Measurements from ENCODE around the gene PTPRN2. TPM values are rescaled to one million over a fixed set of nuclear protein-coding genes. Genes with fewer than 3 reads are reported as not detected.
A peak's percentile ranks its signal among the peaks of the same experiment; 100 is the strongest.

Gene PTPRN2
- total and polyA plus RNA-seq, 2 donors, result 1.7 to 1.9 TPM

DNA sequence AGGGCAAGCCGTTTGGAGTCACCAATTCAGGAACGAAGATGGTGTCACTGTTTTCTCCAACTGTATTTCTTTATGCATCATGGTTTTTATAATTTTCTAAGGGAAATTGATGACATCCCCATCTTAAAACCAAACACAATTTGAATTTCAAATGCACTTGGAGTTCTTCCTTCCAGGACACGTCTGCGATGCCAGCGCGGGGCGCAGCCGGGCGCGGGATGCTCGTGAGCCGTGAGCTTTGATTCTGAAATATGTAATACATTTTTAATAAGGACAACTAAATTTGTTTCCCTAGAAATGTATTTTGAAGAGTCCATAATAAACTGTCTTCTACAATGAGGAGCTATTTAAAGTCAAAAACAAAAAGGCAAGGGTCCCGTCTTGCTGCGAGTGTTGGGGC, 758.7 kb downstream of the PTPRN2 start:
- Histone ChIP-seq H3K9me3 (ENCODE audit: control insufficient read depth in 2 of 2, insufficient read depth in 1 of 2, low read length in 1 of 2) (no peaks in the 10 kb centered on the region), H3K36me3 (ENCODE audit: control insufficient read depth in 2 of 2, insufficient read depth in 2 of 2, low read length in 1 of 2) (no peaks in the 10 kb centered on the region), H3K27ac (ENCODE audit: low read depth in 1 of 2, low read length in 1 of 2) (no peak overlapping the region), H3K4me3 (ENCODE audit: low read length in 2 of 2) (no peak overlapping the region), H3K27me3 (ENCODE audit: control insufficient read depth in 2 of 2, insufficient read depth in 1 of 2, low read length in 1 of 2) (no peaks in the 10 kb centered on the region), H3K4me1 (ENCODE audit: control insufficient read depth in 2 of 2, insufficient read depth in 2 of 2, low read length in 2 of 2) (peaks cover 0 to 3% of the 10 kb centered on the region in 2 donors)
- no peak for DNase-seq (ENCODE audit: low read depth in 6 of 9, low spot score in 9 of 9)
- 96% methylated on average over 14 of the region's 14 CpGs for WGBS

DNA sequence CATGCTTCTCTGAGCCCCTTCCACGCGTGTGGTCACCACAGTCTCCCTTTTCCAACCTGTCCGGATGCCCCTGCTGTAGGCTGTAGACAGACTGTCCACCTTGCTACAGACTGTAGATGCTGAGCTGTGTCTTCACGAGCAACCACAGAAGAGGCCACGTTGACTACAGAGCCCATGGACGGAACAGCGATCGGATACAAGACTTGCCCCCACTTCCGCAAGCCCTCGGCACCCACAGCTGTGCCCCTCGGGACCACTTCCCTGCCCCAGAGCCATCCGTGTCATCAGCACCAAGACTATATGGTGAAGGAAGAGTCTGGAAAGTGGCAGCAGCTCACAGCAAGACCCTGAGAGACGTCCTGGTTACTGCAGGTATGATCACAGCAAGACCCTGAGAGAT, 759.4 kb downstream of the PTPRN2 start:
- H3K27ac ChIP-seq (ENCODE audit: low read depth in 1 of 2, low read length in 1 of 2), result no peak overlapping the region
- no peak overlapping the region for H3K4me3 ChIP-seq (ENCODE audit: low read length in 2 of 2)
- no peaks in the 10 kb centered on the region for H3K36me3 ChIP-seq (ENCODE audit: control insufficient read depth in 2 of 2, insufficient read depth in 2 of 2, low read length in 1 of 2)
- WGBS, result 96% methylated on average over 13 of the region's 13 CpGs
- H3K4me1 ChIP-seq (ENCODE audit: control insufficient read depth in 2 of 2, insufficient read depth in 2 of 2, low read length in 2 of 2), result peaks cover 0 to 3% of the 10 kb centered on the region in 2 donors
- no peaks in the 10 kb centered on the region for H3K27me3 ChIP-seq (ENCODE audit: control insufficient read depth in 2 of 2, insufficient read depth in 1 of 2, low read length in 1 of 2)
- H3K9me3 ChIP-seq (ENCODE audit: control insufficient read depth in 2 of 2, insufficient read depth in 1 of 2, low read length in 1 of 2), result no peaks in the 10 kb centered on the region
- DNase-seq (ENCODE audit: low read depth in 6 of 9, low spot score in 9 of 9), result no peak

- Histone ChIP-seq H3K27ac (ENCODE audit: low read depth in 1 of 2, low read length in 1 of 2) (no peak overlapping the region), H3K4me1 (ENCODE audit: control insufficient read depth in 2 of 2, insufficient read depth in 2 of 2, low read length in 2 of 2) (peaks cover 0 to 3% of the 10 kb centered on the region in 2 donors), H3K36me3 (ENCODE audit: control insufficient read depth in 2 of 2, insufficient read depth in 2 of 2, low read length in 1 of 2) (no peaks in the 10 kb centered on the region), H3K4me3 (ENCODE audit: low read length in 2 of 2) (no peak overlapping the region), H3K27me3 (ENCODE audit: control insufficient read depth in 2 of 2, insufficient read depth in 1 of 2, low read length in 1 of 2) (no peaks in the 10 kb centered on the region), H3K9me3 (ENCODE audit: control insufficient read depth in 2 of 2, insufficient read depth in 1 of 2, low read length in 1 of 2) (no peaks in the 10 kb centered on the region)
- WGBS, result 75% methylated on average over 10 of the region's 10 CpGs
- DNase-seq (ENCODE audit: low read depth in 6 of 9, low spot score in 9 of 9), result no peak
Measured at GRCh38 chr7:157827863-157828160, 759.8 kb downstream of the PTPRN2 start.

GRCh38 chr7:157827045-157827862, 760.4 kb downstream of the PTPRN2 start:
- Histone ChIP-seq H3K4me3 (ENCODE audit: low read length in 2 of 2) (no peak overlapping the region), H3K4me1 (ENCODE audit: control insufficient read depth in 2 of 2, insufficient read depth in 2 of 2, low read length in 2 of 2) (peaks cover 0 to 3% of the 10 kb centered on the region in 2 donors), H3K27me3 (ENCODE audit: control insufficient read depth in 2 of 2, insufficient read depth in 1 of 2, low read length in 1 of 2) (no peaks in the 10 kb centered on the region), H3K9me3 (ENCODE audit: control insufficient read depth in 2 of 2, insufficient read depth in 1 of 2, low read length in 1 of 2) (no peaks in the 10 kb centered on the region), H3K27ac (ENCODE audit: low read depth in 1 of 2, low read length in 1 of 2) (no peak overlapping the region), H3K36me3 (ENCODE audit: control insufficient read depth in 2 of 2, insufficient read depth in 2 of 2, low read length in 1 of 2) (no peaks in the 10 kb centered on the region)
- WGBS, result 89% methylated on average over 23 of the region's 23 CpGs
- DNase-seq (ENCODE audit: low read depth in 6 of 9, low spot score in 9 of 9), result peak in 6 of 9 donors; percentile 11 to 69 (median 30)

DNA sequence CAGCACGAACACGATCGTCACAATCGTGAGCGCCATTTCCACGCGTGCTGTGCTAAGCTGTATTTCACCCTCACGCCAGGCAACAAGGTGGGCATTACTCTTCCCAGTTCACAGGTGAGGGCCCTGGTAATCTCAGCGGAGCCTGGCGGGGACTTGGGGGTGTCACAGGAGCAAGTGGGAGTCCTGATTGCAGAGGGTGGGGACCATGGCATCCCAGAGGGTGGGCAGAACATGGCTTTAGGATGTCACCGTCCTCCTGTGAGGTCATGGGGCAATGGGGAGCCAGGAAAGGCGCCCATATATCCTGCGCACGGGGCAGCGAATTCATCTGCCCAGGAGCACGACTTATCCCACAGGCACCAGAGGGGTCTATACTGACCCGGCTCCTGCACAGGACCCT, 761.1 kb downstream of the PTPRN2 start:
- WGBS, result 98% methylated on average over 17 of the region's 17 CpGs
- H3K4me1 ChIP-seq (ENCODE audit: control insufficient read depth in 2 of 2, insufficient read depth in 2 of 2, low read length in 2 of 2), result peaks cover 0 to 3% of the 10 kb centered on the region in 2 donors
- no peak for DNase-seq (ENCODE audit: low read depth in 6 of 9, low spot score in 9 of 9)

DNA sequence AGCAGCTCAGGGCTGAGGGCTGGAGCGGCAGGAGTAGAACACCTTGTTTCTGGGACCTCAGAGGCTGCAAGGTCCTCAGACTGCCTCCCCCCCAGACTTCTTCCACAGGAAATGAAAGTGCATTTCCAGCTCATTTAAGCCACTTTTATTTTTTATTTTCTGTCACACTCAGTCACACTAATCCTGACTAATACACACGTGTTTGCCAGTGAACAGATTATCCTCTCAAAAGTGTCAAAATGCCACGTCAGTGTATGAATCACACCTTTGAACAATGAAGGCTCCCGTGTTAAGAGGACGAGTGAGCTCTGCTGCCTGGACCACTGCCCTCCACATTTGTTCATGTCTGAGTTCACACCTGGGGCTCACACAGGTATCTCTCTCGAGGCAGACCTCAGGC, 762.3 kb downstream of the PTPRN2 start:
- H3K4me1 ChIP-seq (ENCODE audit: control insufficient read depth in 2 of 2, insufficient read depth in 2 of 2, low read length in 2 of 2), result peaks cover 0 to 3% of the 10 kb centered on the region in 2 donors
- no peaks in the 10 kb centered on the region for H3K36me3 ChIP-seq (ENCODE audit: control insufficient read depth in 2 of 2, insufficient read depth in 2 of 2, low read length in 1 of 2)
- no peak for DNase-seq (ENCODE audit: low read depth in 6 of 9, low spot score in 9 of 9)
- H3K27ac ChIP-seq (ENCODE audit: low read depth in 1 of 2, low read length in 1 of 2), result no peak overlapping the region
- H3K27me3 ChIP-seq (ENCODE audit: control insufficient read depth in 2 of 2, insufficient read depth in 1 of 2, low read length in 1 of 2), result no peaks in the 10 kb centered on the region
- no peak overlapping the region for H3K4me3 ChIP-seq (ENCODE audit: low read length in 2 of 2)
- H3K9me3 ChIP-seq (ENCODE audit: control insufficient read depth in 2 of 2, insufficient read depth in 1 of 2, low read length in 1 of 2), result no peaks in the 10 kb centered on the region
- WGBS, result 65% methylated on average over 6 of the region's 6 CpGs

More for the DNA sequence above, 761.1 kb downstream of the PTPRN2 start:
- H3K9me3 ChIP-seq (ENCODE audit: control insufficient read depth in 2 of 2, insufficient read depth in 1 of 2, low read length in 1 of 2), result no peaks in the 10 kb centered on the region
- no peaks in the 10 kb centered on the region for H3K36me3 ChIP-seq (ENCODE audit: control insufficient read depth in 2 of 2, insufficient read depth in 2 of 2, low read length in 1 of 2)
- H3K4me3 ChIP-seq (ENCODE audit: low read length in 2 of 2), result no peak overlapping the region
- H3K27me3 ChIP-seq (ENCODE audit: control insufficient read depth in 2 of 2, insufficient read depth in 1 of 2, low read length in 1 of 2), result no peaks in the 10 kb centered on the region
- no peak overlapping the region for H3K27ac ChIP-seq (ENCODE audit: low read depth in 1 of 2, low read length in 1 of 2)

- no peaks in the 10 kb centered on the region for H3K36me3 ChIP-seq (ENCODE audit: control insufficient read depth in 2 of 2, insufficient read depth in 2 of 2, low read length in 1 of 2)
- no peak overlapping the region for H3K27ac ChIP-seq (ENCODE audit: low read depth in 1 of 2, low read length in 1 of 2)
- no peak for DNase-seq (ENCODE audit: low read depth in 6 of 9, low spot score in 9 of 9)
- no peaks in the 10 kb centered on the region for H3K9me3 ChIP-seq (ENCODE audit: control insufficient read depth in 2 of 2, insufficient read depth in 1 of 2, low read length in 1 of 2)
- no peaks in the 10 kb centered on the region for H3K27me3 ChIP-seq (ENCODE audit: control insufficient read depth in 2 of 2, insufficient read depth in 1 of 2, low read length in 1 of 2)
- peaks cover 0 to 3% of the 10 kb centered on the region in 2 donors for H3K4me1 ChIP-seq (ENCODE audit: control insufficient read depth in 2 of 2, insufficient read depth in 2 of 2, low read length in 2 of 2)
- no peak overlapping the region for H3K4me3 ChIP-seq (ENCODE audit: low read length in 2 of 2)
- 92% methylated on average over 8 of the region's 8 CpGs for WGBS
Measured at GRCh38 chr7:157824819-157825121, 762.9 kb downstream of the PTPRN2 start.

- WGBS, result 93% methylated on average over 18 of the region's 18 CpGs
- no peak overlapping the region for H3K4me3 ChIP-seq (ENCODE audit: low read length in 2 of 2)
- H3K4me1 ChIP-seq (ENCODE audit: control insufficient read depth in 2 of 2, insufficient read depth in 2 of 2, low read length in 2 of 2), result peaks cover 0 to 3% of the 10 kb centered on the region in 2 donors
- H3K36me3 ChIP-seq (ENCODE audit: control insufficient read depth in 2 of 2, insufficient read depth in 2 of 2, low read length in 1 of 2), result no peaks in the 10 kb centered on the region
- H3K27ac ChIP-seq (ENCODE audit: low read depth in 1 of 2, low read length in 1 of 2), result no peak overlapping the region
- no peaks in the 10 kb centered on the region for H3K27me3 ChIP-seq (ENCODE audit: control insufficient read depth in 2 of 2, insufficient read depth in 1 of 2, low read length in 1 of 2)
- H3K9me3 ChIP-seq (ENCODE audit: control insufficient read depth in 2 of 2, insufficient read depth in 1 of 2, low read length in 1 of 2), result no peaks in the 10 kb centered on the region
- no peak for DNase-seq (ENCODE audit: low read depth in 6 of 9, low spot score in 9 of 9)
Measured at GRCh38 chr7:157824011-157824818, 763.4 kb downstream of the PTPRN2 start.

- H3K9me3 ChIP-seq (ENCODE audit: control insufficient read depth in 2 of 2, insufficient read depth in 1 of 2, low read length in 1 of 2), result no peaks in the 10 kb centered on the region
- no peak for DNase-seq (ENCODE audit: low read depth in 6 of 9, low spot score in 9 of 9)
- H3K27ac ChIP-seq (ENCODE audit: low read depth in 1 of 2, low read length in 1 of 2), result no peak overlapping the region
- WGBS, result 93% methylated on average over 1 of the region's 1 CpG
- no peaks in the 10 kb centered on the region for H3K36me3 ChIP-seq (ENCODE audit: control insufficient read depth in 2 of 2, insufficient read depth in 2 of 2, low read length in 1 of 2)
- H3K4me3 ChIP-seq (ENCODE audit: low read length in 2 of 2), result no peak overlapping the region
- no peaks in the 10 kb centered on the region for H3K27me3 ChIP-seq (ENCODE audit: control insufficient read depth in 2 of 2, insufficient read depth in 1 of 2, low read length in 1 of 2)
- H3K4me1 ChIP-seq (ENCODE audit: control insufficient read depth in 2 of 2, insufficient read depth in 2 of 2, low read length in 2 of 2), result peaks cover 0 to 3% of the 10 kb centered on the region in 2 donors
Measured at GRCh38 chr7:157822688-157823031, 765.0 kb downstream of the PTPRN2 start.

All from thymus (tissue), 11 donors.